K562 (cell line): Measurements from ENCODE around the gene NUTM1. TPM values are rescaled to one million over a fixed set of nuclear protein-coding genes. Genes with fewer than 3 reads are reported as not detected.

Source experiments
- ATAC-seq: fragments of 200-7000 bp; cut with Tn5 transposase; 3 replicates; pipeline ENCODE4 v1.9.1; 2020; ENCODE audit warnings: moderate library complexity
- BruUV-seq: library from RNA; stranded (reverse); fragments of 400-500 nt; replicated peaks from 2 replicates; lab custom pipeline; 2021; lab: Mats Ljungman, UMichigan
- CTCF ChIA-PET: fragments of 300-600 bp; formaldehyde crosslinking; extraction: SDS; loops from one replicate; lab custom pipeline; 2021; ENCODE audit warnings: low intra/inter-chr PET ratio; lab: Yijun Ruan, JAX
- POLR2A ChIA-PET: fragments of 300-600, 350-650 bp; sonication (Branson Sonifier 250); formaldehyde crosslinking; extraction: SDS; loops from one replicate; lab custom pipeline; 2021; ENCODE audit warnings: antibody characterized with exemption, inconsistent platforms; lab: Yijun Ruan, JAX
- DNase-seq, 4 experiments: peaks; one replicate each; pipeline versions ENCODE4 v3.0.0 to v3.0.0-alpha.2; 2011 to 2018; ENCODE audit warnings: low spot score in 3 of 4, mixed read lengths in 3 of 4; ENCODE audit errors: extremely low read depth in 1 of 4
- FAIRE-seq: peaks from 2 replicates; lab custom pipeline; 2011; peaks lifted over from hg19 to GRCh38; lab: Jason Lieb, UNC
- H2AFZ ChIP-seq: 2 replicates; pipeline ENCODE4 v1.6.0; 2011; ENCODE audit warnings: low read depth, low read length, control low read depth, inconsistent platforms
- H3K27ac ChIP-seq: fragments of 200-600 bp; 3 replicates; pipeline ENCODE4 v1.8.0; 2011; ENCODE audit warnings: low read depth, mild to moderate bottlenecking, control low read depth, inconsistent platforms, low read length, moderate library complexity, mixed read lengths; ENCODE audit errors: extremely low read depth
- H3K27me3 ChIP-seq, 2 experiments: fragments of 300-600 bp in 1 of 2; 2 replicates in 1 of 2; 3 replicates in 1 of 2; pipeline versions ENCODE4 v1.6.0 to v1.8.0; 2011; ENCODE audit warnings: inconsistent platforms in 2 of 2, low read length in 2 of 2, mild to moderate bottlenecking in 1 of 2, mixed read lengths in 1 of 2, moderate library complexity in 1 of 2; ENCODE audit not compliant: control insufficient read depth in 2 of 2, insufficient read depth in 2 of 2
- H3K36me3 ChIP-seq: fragments of 300-600 bp; 3 replicates; pipeline ENCODE4 v1.8.0; 2011; ENCODE audit warnings: mild to moderate bottlenecking, low read length, inconsistent platforms; ENCODE audit not compliant: control insufficient read depth, insufficient read depth
- H3K4me1 ChIP-seq, 2 experiments: fragments of 200-600 bp in 1 of 2; replicated peaks in 1 of 2; 2 replicates in 1 of 2; 3 replicates in 1 of 2; pipeline versions ENCODE4 v1.5.1 to v1.8.0; 2011; ENCODE audit warnings: inconsistent platforms in 2 of 2, low read length in 2 of 2, mild to moderate bottlenecking in 1 of 2, mixed read lengths in 1 of 2, moderate library complexity in 1 of 2; ENCODE audit not compliant: control insufficient read depth in 2 of 2, insufficient read depth in 2 of 2
- H3K4me2 ChIP-seq: 2 replicates; pipeline ENCODE4 v1.6.1; 2011; ENCODE audit warnings: low read length, control low read depth, inconsistent platforms, mixed read lengths; ENCODE audit not compliant: insufficient read depth
- H3K4me3 ChIP-seq: fragments of 200-600 bp; sonication (generic), shearing (Covaris generic); 2 replicates; pipeline ENCODE4 v1.5.1; 2016; ENCODE audit warnings: control low read depth, inconsistent platforms
- H3K79me2 ChIP-seq: fragments of 200-600 bp; 3 replicates; pipeline ENCODE4 v1.8.0; 2011; ENCODE audit warnings: low read length, inconsistent platforms; ENCODE audit not compliant: control insufficient read depth, insufficient read depth
- H3K9ac ChIP-seq, 2 experiments: 2 replicates each; pipeline versions ENCODE4 v1.6.0 to v1.6.1; 2011; ENCODE audit warnings: low read depth in 2 of 2, low read length in 2 of 2, control low read depth in 1 of 2, inconsistent platforms in 1 of 2, mild to moderate bottlenecking in 1 of 2, mixed read lengths in 1 of 2; ENCODE audit not compliant: insufficient read depth in 1 of 2
- H3K9me1 ChIP-seq: one replicate; pipeline ENCODE4 v1.6.0; 2011; ENCODE audit warnings: inconsistent platforms, mild to moderate bottlenecking, low read length, moderate library complexity; ENCODE audit not compliant: control insufficient read depth, insufficient read depth
- H3K9me3 ChIP-seq: replicated peaks from 2 replicates; pipeline ENCODE4 v1.5.1; 2011; ENCODE audit warnings: low read depth, low read length, inconsistent platforms; ENCODE audit not compliant: control insufficient read depth, insufficient read depth
- H4K20me1 ChIP-seq: replicated peaks from 2 replicates; pipeline ENCODE4 v1.6.1; 2011; ENCODE audit warnings: low read length, inconsistent platforms, mixed read lengths; ENCODE audit not compliant: control insufficient read depth, insufficient read depth
- CEBPG ChIP-seq, 3 experiments: fragments of 200-800 bp in 1 of 3; sonication (Bioruptor generic) in 1 of 3; sonication (generic) in 1 of 3; formaldehyde crosslinking in 1 of 3; IDR thresholded peaks in 2 of 3; conservative IDR thresholded peaks in 1 of 3; 2 replicates each; pipeline versions ENCODE4 v1.6.1 to v1.8.0; 2016 to 2022; ENCODE audit warnings: missing compliant biosample characterization in 2 of 3, missing genetic modification characterization in 2 of 3, mild to moderate bottlenecking in 1 of 3, missing genetic modification reagents in 1 of 3
- NR2C2 ChIP-seq, 2 experiments: fragments of 200-800 bp in 1 of 2; sonication (Bioruptor generic) in 1 of 2; sonication (generic) in 1 of 2; formaldehyde crosslinking in 1 of 2; IDR thresholded peaks; 2 replicates each; pipeline versions ENCODE4 v1.6.1 to v1.8.0; 2016 to 2022; ENCODE audit warnings: mild to moderate bottlenecking in 1 of 2, missing compliant biosample characterization in 1 of 2, missing genetic modification characterization in 1 of 2, missing genetic modification reagents in 1 of 2
- STAT5A ChIP-seq: IDR thresholded peaks from 2 replicates; pipeline ENCODE4 v1.6.1; 2012; ENCODE audit warnings: low read length, inconsistent platforms, borderline replicate concordance
- TAF9B ChIP-seq: fragments of 450-650 bp; IDR thresholded peaks from 2 replicates; pipeline ENCODE4 v1.6.1; 2018; ENCODE audit warnings: mild to moderate bottlenecking; ENCODE audit not compliant: partially characterized antibody
- ZEB2 ChIP-seq: fragments of 450-650 bp; IDR thresholded peaks from 2 replicates; pipeline ENCODE4 v1.6.1; 2016
- ZFP36 ChIP-seq: fragments of 150-350 bp; IDR thresholded peaks from 2 replicates; pipeline ENCODE4 v1.6.1; 2018; ENCODE audit warnings: low read length, low read depth; ENCODE audit not compliant: partially characterized antibody
- ZNF668 ChIP-seq: fragments of 250-450 bp; sonication (Bioruptor Pico); IDR thresholded peaks from 2 replicates; pipeline ENCODE4 v1.8.0; 2022; ENCODE audit warnings: mild to moderate bottlenecking, inconsistent platforms
- ZNF79 ChIP-seq: fragments of 250-450 bp; sonication (Bioruptor Pico); IDR thresholded peaks from 2 replicates; pipeline ENCODE4 v1.4.0; 2020; ENCODE audit warnings: low read depth, mild to moderate bottlenecking, moderate library complexity
- whole genome bisulfite sequencing: fragments of 100-300 bp; shearing (Covaris generic); methylation state at CpG from one replicate; pipeline ENCODE4 v1.1.6; 2016; ENCODE audit warnings: low coverage, mixed read lengths; ENCODE audit not compliant: insufficient coverage; ENCODE audit errors: missing lambda C conversion rate; 5-methylcytosine and 5-hydroxymethylcytosine counted together
- in situ Hi-C: fragments of 300-500 bp; cut with MboI; formaldehyde crosslinking; loops from 4 replicates; pipeline ENCODE4 v1.15.0; 2018; ENCODE audit warnings: inconsistent platforms, mixed read lengths
- intact Hi-C: fragments of 100-400 bp; cut with micrococcal nuclease; formaldehyde crosslinking; loops from 2 replicates; pipeline ENCODE4 v1.14.2; 2022
- polyA plus RNA-seq, 8 experiments: library from polyadenylated mRNA; depleted of rRNA in 4 of 8; stranded (reverse) in 5 of 8; unstranded in 3 of 8; fragments of >200 nt; fragmentation: Nextera tagmentation in 2 of 8; fragmentation: Illumina TruSeq in 1 of 8; extraction: Ambion mirVana in 2 of 8; extraction: Trizol in 1 of 8; gene quantifications; 2 replicates each; pipeline versions ENCODE4 v1.2.1 to v1.2.3, GENCODE V29; 2011 to 2014; ENCODE audit warnings: inconsistent platforms in 1 of 8, missing spikeins in 1 of 8
- total RNA-seq, 7 experiments: library from RNA; depleted of rRNA in 6 of 7; stranded (reverse); fragments of >200 nt in 6 of 7; fragmentation: Illumina TruSeq in 2 of 7; extraction: Trizol in 2 of 7; gene quantifications; 2 replicates each; pipeline versions ENCODE4 v1.2.1 to v1.2.3, GENCODE V29; 2011 to 2021; ENCODE audit warnings: low replicate concordance in 1 of 7

Gene NUTM1
- total and polyA plus RNA-seq, 9 of the 15 experiments (the other 6 are each of a cell fraction or from before 2014, with no cell fraction given) = 0.01 to 0.05 (median 0.04) TPM; not detected in 4

GRCh38 chr15:34365836-34366235 lies 22.7 kb downstream of the NUTM1 start:
- H3K4me1 ChIP-seq = peaks cover 7 to 22% of the 10 kb centered on the region in 2 experiments; a peak in 4 of 5 replicates
- ChIA-PET POLR2A (interaction anchor here (0.9 to 2.3 kb wide), 4 partner anchors 8 to 264 kb away, joined by 3 to 10 read pairs (median 6); partner anchors contain the start of genes EMC7 and PGBD4), CTCF (interaction anchor here (1.4 kb wide), 1 partner anchor 23 kb away, joined by 5 read pairs; the partner anchor contains the start of genes NOP10 and NUTM1)
- peak overlapping the region; percentile 88 for H3K4me2 ChIP-seq
- H3K4me3 ChIP-seq = peak overlapping the region; percentile 99
- no peaks in the 10 kb centered on the region for H3K27me3 ChIP-seq
- H3K9ac ChIP-seq = peak overlapping the region; percentile 44 to 75; a peak in 3 of 4 replicates
- FAIRE-seq = peak; percentile 29
- in situ Hi-C loops = loop anchor here (10.0 kb wide), 1 partner anchor 301 kb away; no protein-coding TSS in a partner anchor
- ATAC-seq = no peak
- WGBS = 35% methylated on average over 5 of the region's 5 CpGs
- TF ChIP-seq ZNF668 = no peak
- TF ChIP-seq CEBPG (CRISPR knock-in tag; IDR thresholded peaks at IDR 0.05) = no peak
- no peak for TF ChIP-seq CEBPG (tag; conservative IDR thresholded peaks at IDR 0.05 in 1 of 2, IDR thresholded peaks at IDR 0.05 in 1 of 2)
- TF ChIP-seq ZEB2 = no peak
- no peak for TF ChIP-seq NR2C2 (CRISPR knock-in tag; IDR thresholded peaks at IDR 0.05)
- TF ChIP-seq NR2C2 (tag; IDR thresholded peaks at IDR 0.05) = no peak
- no peak for TF ChIP-seq STAT5A
- no peak for TF ChIP-seq TAF9B
- no peak for TF ChIP-seq ZFP36
- no peak for TF ChIP-seq ZNF79 (CRISPR knock-in tag)
- H3K27ac ChIP-seq = no peak overlapping the region
- H3K9me3 ChIP-seq = no peaks in the 10 kb centered on the region
- no peaks in the 10 kb centered on the region for H3K9me1 ChIP-seq
- DNase-seq = no peak
- intact Hi-C loops = loop anchor here (2.0 to 5.0 kb wide), 4 partner anchors 125 to 303 kb away; partner anchors contain the start of gene KATNBL1
- peak overlapping the region; percentile 84; the same call in 1 of the 2 replicates for H2AFZ ChIP-seq
- H3K79me2 ChIP-seq = peaks cover 10% of the 10 kb centered on the region; the same call in 2 of the 3 replicates
- no peaks in the 10 kb centered on the region for H4K20me1 ChIP-seq
- peaks cover 30% of the 10 kb centered on the region; the same call in 2 of the 3 replicates for H3K36me3 ChIP-seq
- BruUV-seq = TSS peak; percentile 40
